Activated CD4-positive, alpha-beta T cell treated with anti-CD3 and anti-CD28 coated beads for 48 hours (primary cell): ENCODE measurements around the gene CNIH1.

Source experiments
- DNase-seq: peaks from one replicate; pipeline ENCODE4 v3.0.0-alpha.2; 2020

CNIH1 gene

GRCh38 chr14:54440873-54441868 is at the start of gene CNIH1:
Gene CNIH1, minus strand, starts transcription at chr14:54441374. Its CDS starts 47 bp downstream, at chr14:54441327.
- DNase-seq = peak; percentile 95

- DNase-seq = no peak
Measured at GRCh38 chr14:54490445-54491175, 49.4 kb upstream of the CNIH1 start.

GRCh38 chr14:54489731-54490444 is 48.7 kb upstream of the CNIH1 start:
- DNase-seq = no peak

- no peak for DNase-seq
Measured at GRCh38 chr14:54489318-54489683, 48.1 kb upstream of the CNIH1 start.

- DNase-seq = peak; percentile 91
Measured at GRCh38 chr14:54488646-54489317, 47.6 kb upstream of the CNIH1 start, which contains the start of gene GMFB. Gene GMFB, minus strand, starts transcription at chr14:54488980. Its CDS starts 53 bp downstream, at chr14:54488927.

GRCh38 chr14:54488318-54488645 is 47.1 kb upstream of the CNIH1 start:
- peak; percentile 48 for DNase-seq

- DNase-seq = no peak
Measured at GRCh38 chr14:54487771-54488170, 46.6 kb upstream of the CNIH1 start.

GRCh38 chr14:54486685-54487084 is 45.5 kb upstream of the CNIH1 start:
- DNase-seq = no peak

- no peak for DNase-seq
Measured at GRCh38 chr14:54483846-54484245, 42.7 kb upstream of the CNIH1 start.

GRCh38 chr14:54483073-54483745 is 42.0 kb upstream of the CNIH1 start:
- no peak for DNase-seq

- no peak for DNase-seq
Measured at GRCh38 chr14:54481695-54482094, 40.5 kb upstream of the CNIH1 start.

GRCh38 chr14:54480830-54481562 is 39.8 kb upstream of the CNIH1 start:
- DNase-seq = no peak

GRCh38 chr14:54478636-54479215 is 37.6 kb upstream of the CNIH1 start:
- DNase-seq = no peak

GRCh38 chr14:54475911-54476310 is 34.7 kb upstream of the CNIH1 start:
- no peak for DNase-seq

GRCh38 chr14:54475187-54475899 is 34.2 kb upstream of the CNIH1 start:
- no peak for DNase-seq

- DNase-seq = no peak
Measured at GRCh38 chr14:54474232-54474793, 33.1 kb upstream of the CNIH1 start.

GRCh38 chr14:54472315-54472714 is 31.1 kb upstream of the CNIH1 start:
- no peak for DNase-seq

GRCh38 chr14:54471641-54472040 is 30.5 kb upstream of the CNIH1 start:
- no peak for DNase-seq

- DNase-seq = no peak
Measured at GRCh38 chr14:54470701-54471100, 29.5 kb upstream of the CNIH1 start.

GRCh38 chr14:54467280-54467679 is 26.1 kb upstream of the CNIH1 start:
- DNase-seq = no peak
